Astrocyte of the cerebellum (primary cell): ENCODE data around the gene GPRIN1.
A peak's percentile ranks its signal among the peaks of the same experiment; 100 is the strongest.

Experiments used
- DNase-seq: peaks from one replicate; pipeline ENCODE4 v3.0.0-alpha.2; 2011; ENCODE audit warnings: low read depth
- H3K4me3 ChIP-seq: 2 replicates; pipeline ENCODE4 v1.5.1; 2011; ENCODE audit warnings: mild to moderate bottlenecking, low read depth, low read length, moderate library complexity
- in situ Hi-C: cut with HindIII; loops from 2 replicates; pipeline ENCODE4 v1.10.0; 2017; ENCODE audit warnings: low sequenced_read_pairs
- TF ChIP-seq, protein P1 (sequence below): IDR thresholded peaks from 2 replicates; pipeline ENCODE4 v1.5.1; 2012; ENCODE audit warnings: low read length, low read depth, moderate library complexity, mild to moderate bottlenecking; ENCODE audit errors: missing control alignments

GPRIN1 gene

DNA sequence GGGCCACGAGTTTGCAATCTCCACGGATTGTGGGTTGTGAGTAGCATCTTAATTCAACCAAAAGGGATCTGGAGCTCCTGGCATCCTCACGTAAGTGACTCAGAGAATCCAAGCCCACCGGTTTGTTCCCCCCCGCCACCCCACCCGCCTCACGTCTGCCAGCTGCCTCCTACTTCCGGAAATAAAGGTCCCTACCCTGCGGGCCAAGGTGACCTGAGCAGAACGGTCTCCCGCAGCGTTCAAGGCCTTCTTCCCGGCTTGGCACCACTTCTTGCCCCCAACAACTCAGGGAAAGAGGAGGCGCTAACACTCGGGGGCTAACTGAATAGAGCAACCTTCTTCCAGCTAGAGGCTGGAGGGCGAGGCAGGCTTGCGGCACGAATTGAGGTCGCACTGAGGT is 8.8 kb upstream of the GPRIN1 start:
- in situ Hi-C loops = no loop called here
- H3K4me3 ChIP-seq = no peak overlapping the region
- TF ChIP-seq, protein P1, sequence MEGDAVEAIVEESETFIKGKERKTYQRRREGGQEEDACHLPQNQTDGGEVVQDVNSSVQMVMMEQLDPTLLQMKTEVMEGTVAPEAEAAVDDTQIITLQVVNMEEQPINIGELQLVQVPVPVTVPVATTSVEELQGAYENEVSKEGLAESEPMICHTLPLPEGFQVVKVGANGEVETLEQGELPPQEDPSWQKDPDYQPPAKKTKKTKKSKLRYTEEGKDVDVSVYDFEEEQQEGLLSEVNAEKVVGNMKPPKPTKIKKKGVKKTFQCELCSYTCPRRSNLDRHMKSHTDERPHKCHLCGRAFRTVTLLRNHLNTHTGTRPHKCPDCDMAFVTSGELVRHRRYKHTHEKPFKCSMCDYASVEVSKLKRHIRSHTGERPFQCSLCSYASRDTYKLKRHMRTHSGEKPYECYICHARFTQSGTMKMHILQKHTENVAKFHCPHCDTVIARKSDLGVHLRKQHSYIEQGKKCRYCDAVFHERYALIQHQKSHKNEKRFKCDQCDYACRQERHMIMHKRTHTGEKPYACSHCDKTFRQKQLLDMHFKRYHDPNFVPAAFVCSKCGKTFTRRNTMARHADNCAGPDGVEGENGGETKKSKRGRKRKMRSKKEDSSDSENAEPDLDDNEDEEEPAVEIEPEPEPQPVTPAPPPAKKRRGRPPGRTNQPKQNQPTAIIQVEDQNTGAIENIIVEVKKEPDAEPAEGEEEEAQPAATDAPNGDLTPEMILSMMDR = no peak

DNA sequence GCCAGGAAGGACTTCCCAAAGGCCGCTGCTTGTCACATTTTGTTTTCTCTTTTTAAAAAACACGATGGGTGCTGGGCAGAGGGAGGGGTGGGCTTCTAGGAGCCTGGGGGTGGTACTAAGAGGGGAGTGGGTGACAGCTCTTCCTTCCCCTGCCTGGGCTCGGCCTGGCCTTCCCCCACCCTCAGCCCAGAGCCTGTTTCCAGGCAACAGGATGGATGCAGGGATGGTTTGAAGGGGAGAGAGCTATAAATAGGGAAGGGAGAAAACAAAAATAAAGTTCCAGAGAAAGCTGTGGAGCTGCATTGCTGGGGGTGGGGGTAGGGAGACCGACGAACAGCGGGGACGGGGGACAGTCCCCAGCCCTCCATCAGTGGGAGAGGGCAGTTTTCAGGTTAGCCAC is 6.6 kb upstream of the GPRIN1 start:
- no peak for DNase-seq
- TF ChIP-seq, protein P1 = no peak
- no peak overlapping the region for H3K4me3 ChIP-seq
- in situ Hi-C loops = no loop called here

More for the DNA sequence above, 8.8 kb upstream of the GPRIN1 start:
- no peak for DNase-seq

DNA sequence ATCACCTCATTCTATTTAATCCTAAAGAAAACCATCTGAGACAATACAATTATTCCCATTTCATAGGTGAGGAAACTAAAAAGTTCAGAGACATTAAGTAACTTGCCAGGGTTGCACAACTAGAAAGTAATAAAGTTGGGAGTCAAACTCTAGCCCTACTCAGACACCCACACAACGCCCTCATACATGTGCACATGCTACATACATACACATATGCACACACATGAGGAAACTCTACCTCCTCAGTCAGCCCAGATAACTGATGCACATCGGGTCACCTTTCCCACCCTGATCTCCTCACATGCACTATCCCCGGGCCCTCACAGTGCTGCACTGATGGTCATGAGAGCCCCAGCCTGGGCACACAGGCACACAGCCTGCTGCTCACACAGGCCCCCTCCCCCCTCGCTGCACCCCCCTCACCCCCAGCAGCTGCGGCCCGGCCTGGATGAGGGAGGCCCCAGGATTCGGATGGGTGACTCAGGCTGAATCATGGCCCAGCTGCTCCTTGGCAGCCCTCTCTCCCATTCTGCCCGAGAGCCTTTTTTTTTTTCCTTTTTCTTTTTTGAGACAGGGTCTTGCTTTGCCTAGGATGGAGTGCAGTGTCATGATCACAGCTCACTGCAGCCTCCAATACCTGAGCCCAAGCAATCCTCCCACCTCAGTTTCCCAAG is 5.0 kb upstream of the GPRIN1 start:
- H3K4me3 ChIP-seq = no peak overlapping the region
- in situ Hi-C loops = no loop called here
- TF ChIP-seq, protein P1 = no peak
- DNase-seq = peak; percentile 16

DNA sequence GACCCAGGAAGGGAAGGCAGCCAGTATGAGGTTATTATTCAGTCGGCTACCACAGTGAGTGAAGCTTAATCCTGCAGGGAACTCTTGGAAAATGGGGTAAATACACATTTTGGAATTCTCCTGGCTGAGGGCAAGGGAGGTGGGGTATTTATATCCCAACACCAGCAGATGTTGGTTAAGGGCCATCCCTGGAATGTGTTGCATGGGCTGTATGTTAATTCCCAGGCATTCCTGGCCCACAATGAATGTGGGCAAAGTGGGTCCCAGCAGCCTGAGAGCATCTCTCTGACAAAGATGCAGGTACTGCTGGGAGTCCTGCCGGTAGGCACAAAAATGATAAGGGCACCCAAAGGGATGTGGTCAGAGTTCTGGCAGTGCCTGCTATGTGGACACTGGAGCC is 2.9 kb upstream of the GPRIN1 start:
- TF ChIP-seq, protein P1 = no peak
- in situ Hi-C loops = no loop called here
- DNase-seq = no peak
- no peak overlapping the region for H3K4me3 ChIP-seq

DNA sequence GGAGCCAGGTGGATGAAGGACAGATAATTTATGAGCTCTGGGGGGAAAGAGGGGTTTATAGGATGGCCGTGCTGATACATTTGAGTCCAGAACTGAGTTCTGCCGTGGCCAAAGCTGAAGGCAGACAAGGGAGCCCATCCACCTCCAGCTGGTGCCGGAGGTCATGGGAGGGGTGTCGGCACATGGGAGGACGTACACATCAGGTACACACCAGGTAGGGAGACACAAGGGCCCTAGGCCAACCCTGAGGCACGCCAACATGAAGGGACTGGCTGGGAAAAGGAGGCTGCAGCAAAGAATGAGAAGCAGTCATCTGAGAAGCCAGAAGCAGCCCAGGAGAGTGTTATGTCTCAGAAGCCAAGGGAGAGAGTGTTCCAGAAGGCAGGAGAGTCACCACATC is 2.1 kb upstream of the GPRIN1 start:
- no peak overlapping the region for H3K4me3 ChIP-seq
- in situ Hi-C loops = no loop called here
- DNase-seq = no peak
- TF ChIP-seq, protein P1 = no peak

DNA sequence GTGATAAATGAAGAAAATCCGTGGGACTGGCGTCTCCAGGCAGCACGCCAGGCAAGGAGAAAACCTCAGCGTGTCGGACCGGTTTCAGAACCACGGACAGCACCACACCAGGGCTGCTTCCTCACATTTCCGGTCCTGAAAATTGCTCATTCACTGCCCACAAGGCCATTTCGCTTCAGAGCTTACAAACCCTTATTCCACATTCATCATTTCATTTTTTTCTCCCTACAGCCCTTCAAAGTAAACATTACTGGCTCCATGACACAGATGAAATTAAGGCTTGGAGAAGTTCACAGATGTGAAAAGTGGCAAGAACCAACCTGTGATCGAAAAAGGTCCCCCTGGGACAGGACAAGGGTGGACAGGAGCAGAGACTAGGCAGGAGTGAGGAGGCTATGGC is 1.5 kb upstream of the GPRIN1 start:
- H3K4me3 ChIP-seq = no peak overlapping the region
- in situ Hi-C loops = no loop called here
- peak; percentile 80 for DNase-seq
- TF ChIP-seq, protein P1 = no peak
